H1 (cell line): ENCODE measurements around the gene PAQR8. TPM values are rescaled to one million over a fixed set of nuclear protein-coding genes. Genes with fewer than 3 reads are reported as not detected.

ENCODE experiments used
- CTCF ChIA-PET: fragments of 300-600 bp; sonication (Branson Sonifier 250); formaldehyde crosslinking; loops from one replicate; lab custom pipeline; 2021; ENCODE audit not compliant: partially characterized antibody; lab: Charles Lee
- POLR2A ChIA-PET: fragments of 300-600 bp; sonication (Branson Sonifier 250); formaldehyde crosslinking; loops from one replicate; lab custom pipeline; 2021; ENCODE audit warnings: inconsistent platforms; ENCODE audit not compliant: partially characterized antibody; lab: Charles Lee
- DNase-seq, 2 experiments: peaks; one replicate each; pipeline versions ENCODE4 v3.0.0 to v3.0.0-alpha.2; 2010 to 2022; ENCODE audit warnings: low spot score in 2 of 2, low read depth in 1 of 2, mixed read lengths in 1 of 2
- FAIRE-seq: peaks from 2 replicates; lab custom pipeline; 2011; peaks lifted over from hg19 to GRCh38; lab: Jason Lieb, UNC
- H2AFZ ChIP-seq: 2 replicates; pipeline ENCODE4 v1.8.1; 2012; ENCODE audit warnings: low read length, inconsistent platforms
- H2AK5ac ChIP-seq: 2 replicates; pipeline ENCODE4 v1.6.1; 2013; ENCODE audit warnings: low read depth, low read length
- H2BK120ac ChIP-seq: replicated peaks from 2 replicates; pipeline ENCODE3; 2013; ENCODE audit warnings: low read depth, low read length, inconsistent platforms
- H2BK12ac ChIP-seq: 2 replicates; pipeline ENCODE4 v1.6.1; 2013; ENCODE audit warnings: low read depth, low read length
- H2BK15ac ChIP-seq: 2 replicates; pipeline ENCODE4 v1.6.1; 2013; ENCODE audit warnings: low read length
- H2BK20ac ChIP-seq: 2 replicates; pipeline ENCODE4 v1.6.1; 2013; ENCODE audit warnings: low read length
- H2BK5ac ChIP-seq: 2 replicates; pipeline ENCODE4 v1.6.1; 2013; ENCODE audit warnings: low read depth, low read length
- H3K14ac ChIP-seq: 2 replicates; pipeline ENCODE4 v1.6.1; 2013; ENCODE audit warnings: inconsistent platforms; ENCODE audit not compliant: insufficient read length
- H3K18ac ChIP-seq: 2 replicates; pipeline ENCODE4 v1.6.1; 2013; ENCODE audit warnings: low read length; ENCODE audit errors: extremely low read depth
- H3K23ac ChIP-seq: 2 replicates; pipeline ENCODE4 v1.6.1; 2013; ENCODE audit warnings: inconsistent platforms; ENCODE audit not compliant: insufficient read length
- H3K23me2 ChIP-seq: 2 replicates; pipeline ENCODE4 v1.6.1; 2013; ENCODE audit warnings: low read depth, low read length
- H3K27ac ChIP-seq: 2 replicates; pipeline ENCODE4 v1.6.1; 2011; ENCODE audit warnings: low read depth, low read length, inconsistent platforms
- H3K27me3 ChIP-seq, 4 experiments: replicated peaks in 1 of 4; 1 replicate in 1 of 4; 2 replicates in 3 of 4; pipeline versions ENCODE4 v1.6.1 to v1.8.1; 2011 to 2013; ENCODE audit warnings: low read length in 3 of 4, mild to moderate bottlenecking in 3 of 4, inconsistent platforms in 2 of 4, mixed read lengths in 2 of 4, moderate library complexity in 1 of 4; ENCODE audit not compliant: control insufficient read depth in 3 of 4, insufficient read depth in 3 of 4; ENCODE audit errors: extremely low read depth in 1 of 4
- H3K36me3 ChIP-seq, 4 experiments: 2 replicates each; pipeline versions ENCODE4 v1.6.1 to v1.8.1; 2011 to 2013; ENCODE audit warnings: mild to moderate bottlenecking in 4 of 4, low read length in 3 of 4, moderate library complexity in 2 of 4, control low read depth in 1 of 4, inconsistent platforms in 1 of 4; ENCODE audit not compliant: insufficient read depth in 4 of 4, control insufficient read depth in 2 of 4
- H3K4ac ChIP-seq: replicated peaks from 2 replicates; pipeline ENCODE3; 2013; ENCODE audit warnings: low read length, low read depth, mixed read lengths, inconsistent platforms; ENCODE audit not compliant: insufficient read length
- H3K4me1 ChIP-seq, 4 experiments: replicated peaks in 1 of 4; 1 replicate in 1 of 4; 2 replicates in 3 of 4; pipeline versions ENCODE4 v1.6.1 to v1.8.1; 2011 to 2013; ENCODE audit warnings: low read length in 3 of 4, inconsistent platforms in 2 of 4, mixed read lengths in 1 of 4; ENCODE audit not compliant: insufficient read depth in 4 of 4, control insufficient read depth in 3 of 4
- H3K4me2 ChIP-seq, 2 experiments: 2 replicates each; pipeline versions ENCODE4 v1.6.1 to v1.8.1; 2011 to 2013; ENCODE audit warnings: low read depth in 2 of 2, low read length in 2 of 2, control low read depth in 1 of 2, inconsistent platforms in 1 of 2, mild to moderate bottlenecking in 1 of 2; ENCODE audit not compliant: insufficient read depth in 1 of 2
- H3K4me3 ChIP-seq, 4 experiments: fragments of 200-600, 300-600 bp in 1 of 4; sonication (generic), shearing (Covaris generic), sonication (Bioruptor Twin) in 1 of 4; 2 replicates each; pipeline versions ENCODE4 v1.5.1 to v1.8.1; 2011 to 2016; ENCODE audit warnings: low read length in 4 of 4, low read depth in 3 of 4, control low read depth in 2 of 4, inconsistent platforms in 2 of 4, mild to moderate bottlenecking in 2 of 4, mixed read lengths in 1 of 4, moderate library complexity in 1 of 4; ENCODE audit not compliant: insufficient read depth in 2 of 4; ENCODE audit errors: extremely low read depth in 1 of 4
- H3K56ac ChIP-seq: replicated peaks from 2 replicates; pipeline ENCODE3; 2013; ENCODE audit warnings: low read depth, mild to moderate bottlenecking, mixed read lengths, low read length, inconsistent platforms; ENCODE audit not compliant: insufficient read length
- H3K79me1 ChIP-seq: 2 replicates; pipeline ENCODE4 v1.6.1; 2013; ENCODE audit warnings: low read depth, low read length, control low read depth
- H3K79me2 ChIP-seq, 2 experiments: 2 replicates each; pipeline versions ENCODE4 v1.6.1 to v1.8.1; 2012 to 2013; ENCODE audit warnings: low read length in 2 of 2, mild to moderate bottlenecking in 2 of 2, inconsistent platforms in 1 of 2; ENCODE audit not compliant: insufficient read depth in 2 of 2, control insufficient read depth in 1 of 2
- H3K9ac ChIP-seq, 4 experiments: replicated peaks in 1 of 4; 1 replicate in 1 of 4; 2 replicates in 3 of 4; pipeline versions ENCODE4 v1.6.1 to v1.8.1; 2011 to 2013; ENCODE audit warnings: low read depth in 3 of 4, low read length in 3 of 4, control low read depth in 2 of 4, mild to moderate bottlenecking in 2 of 4, moderate library complexity in 2 of 4, inconsistent platforms in 1 of 4; ENCODE audit errors: extremely low read depth in 1 of 4
- H3K9me3 ChIP-seq, 2 experiments: 2 replicates each; pipeline versions ENCODE4 v1.6.1 to v1.8.1; 2012 to 2013; ENCODE audit warnings: mild to moderate bottlenecking in 2 of 2, moderate library complexity in 2 of 2, control low read depth in 1 of 2, inconsistent platforms in 1 of 2, low read depth in 1 of 2, low read length in 1 of 2, mixed read lengths in 1 of 2; ENCODE audit not compliant: insufficient read depth in 2 of 2
- H4K20me1 ChIP-seq, 2 experiments: replicated peaks in 1 of 2; 2 replicates each; pipeline versions ENCODE3 to v1.8.1; 2011 to 2013; ENCODE audit warnings: inconsistent platforms in 2 of 2, low read length in 2 of 2, mild to moderate bottlenecking in 1 of 2; ENCODE audit not compliant: insufficient read depth in 2 of 2, control insufficient read depth in 1 of 2
- H4K5ac ChIP-seq: 2 replicates; pipeline ENCODE4 v1.6.1; 2013; ENCODE audit warnings: low read length, low read depth, mixed read lengths, inconsistent platforms; ENCODE audit not compliant: insufficient read length
- H4K8ac ChIP-seq: 2 replicates; pipeline ENCODE4 v1.8.0; 2013; ENCODE audit warnings: mild to moderate bottlenecking, moderate library complexity, low read length, inconsistent platforms; ENCODE audit not compliant: insufficient read depth; ENCODE audit errors: extremely low read depth
- H4K91ac ChIP-seq: replicated peaks from 2 replicates; pipeline ENCODE3; 2013; ENCODE audit warnings: low read length, mixed read lengths, inconsistent platforms; ENCODE audit not compliant: insufficient read length
- ASH2L ChIP-seq: fragments of 200-600, 300-600 bp; sonication (generic); IDR thresholded peaks from one replicate; pipeline ENCODE4 v1.7.1; 2017; ENCODE audit warnings: low read length
- BACH1 ChIP-seq: IDR thresholded peaks from 2 replicates; pipeline ENCODE4 v1.6.1; 2012; ENCODE audit warnings: low read length, improper control_type of control experiment
- BRCA1 ChIP-seq: IDR thresholded peaks from 2 replicates; pipeline ENCODE4 v1.6.1; 2012; ENCODE audit warnings: low read depth, low read length, improper control_type of control experiment
- CHD2 ChIP-seq: IDR thresholded peaks from 2 replicates; pipeline ENCODE4 v1.6.1; 2012; ENCODE audit warnings: low read length, improper control_type of control experiment
- GABPA ChIP-seq: IDR thresholded peaks from 2 replicates; pipeline ENCODE4 v1.6.1; 2011; ENCODE audit warnings: mild to moderate bottlenecking, low read length, moderate library complexity, borderline replicate concordance; ENCODE audit not compliant: insufficient read depth
- GTF2F1 ChIP-seq: IDR thresholded peaks from 2 replicates; pipeline ENCODE4 v1.6.1; 2012; ENCODE audit warnings: low read depth, low read length, improper control_type of control experiment, borderline replicate concordance
- JUND ChIP-seq: IDR thresholded peaks from 2 replicates; pipeline ENCODE4 v1.6.1; 2011; ENCODE audit warnings: mild to moderate bottlenecking, improper control_type of control experiment, low read length
- KDM1A ChIP-seq: fragments of 200-600, 300-600 bp; sonication (generic); IDR thresholded peaks from 2 replicates; pipeline ENCODE4 v1.7.1; 2016; ENCODE audit warnings: mild to moderate bottlenecking, low read length, borderline replicate concordance
- KDM5A ChIP-seq: fragments of 200-600 bp; IDR thresholded peaks from 2 replicates; pipeline ENCODE4 v1.7.1; 2012; ENCODE audit warnings: mild to moderate bottlenecking, low read length, inconsistent platforms, mixed read lengths
- NANOG ChIP-seq: IDR thresholded peaks from 2 replicates; pipeline ENCODE4 v1.6.1; 2011; ENCODE audit warnings: low read length, low read depth, mild to moderate bottlenecking, inconsistent platforms; ENCODE audit not compliant: insufficient read depth, poor library complexity, severe bottlenecking
- POLR2AphosphoS5 ChIP-seq: IDR thresholded peaks from 2 replicates; pipeline ENCODE4 v1.6.1; 2011; ENCODE audit warnings: low read depth, low read length
- SRF ChIP-seq: IDR thresholded peaks from 2 replicates; pipeline ENCODE4 v1.6.1; 2011; ENCODE audit warnings: mild to moderate bottlenecking, low read depth, low read length, moderate library complexity
- ZNF274 ChIP-seq: IDR thresholded peaks from 2 replicates; pipeline ENCODE4 v1.7.0; 2012; ENCODE audit warnings: low read length, borderline replicate concordance; ENCODE audit errors: extremely low read depth
- WGBS, 2 experiments: shearing (Covaris generic) in 1 of 2; methylation state at CpG; one replicate each; pipeline versions ENCODE4 v1.1.6 to v1.1.7; 2013 to 2015; ENCODE audit warnings: low lambda C conversion rate in 2 of 2, mixed read lengths in 2 of 2, inconsistent platforms in 1 of 2, low coverage in 1 of 2, missing lambda C conversion rate in 1 of 2; ENCODE audit not compliant: insufficient replicate concordance in 2 of 2, insufficient coverage in 1 of 2, insufficient read length in 1 of 2; ENCODE audit errors: extremely low coverage in 1 of 2, missing lambda C conversion rate in 1 of 2; 5-methylcytosine and 5-hydroxymethylcytosine counted together
- polyA plus RNA-seq, 7 experiments: library from polyadenylated mRNA; depleted of rRNA in 3 of 7; stranded (reverse) in 5 of 7; unstranded in 2 of 7; fragments of >200 nt in 5 of 7; fragments of 200-250 nt in 2 of 7; gene quantifications; 1 replicate in 5 of 7; 2 replicates in 1 of 7; 4 replicates in 1 of 7; pipeline versions ENCODE4 v1.2.1 to v1.2.3, GENCODE V29; 2011 to 2013; ENCODE audit warnings: missing spikeins in 2 of 7, mixed read lengths in 2 of 7
- total RNA-seq: library from RNA; stranded (reverse); fragmentation: NEBNext Ultra II Directional; extraction: Animal tissue kit (Norgen Biotek cat#: 25700); gene quantifications from 2 replicates; pipeline ENCODE4 v1.2.1, GENCODE V29; 2021
- TF ChIP-seq, protein P1 (sequence below): IDR thresholded peaks from 2 replicates; pipeline ENCODE4 v1.6.1; 2012; ENCODE audit warnings: inconsistent platforms

PAQR8 gene
- total and polyA plus RNA-seq, 2 of the 8 experiments (the other 6 are each of a cell fraction or from before 2014, with no cell fraction given) = 7.6 to 9.6 TPM

- Histone ChIP-seq H3K4me2 (no peak overlapping the region), H3K23me2 (peaks cover 8% of the 10 kb centered on the region), H3K4me3 (no peak overlapping the region), H3K18ac (no peak overlapping the region), H4K5ac (no peak overlapping the region), H4K8ac (no peak overlapping the region), H3K23ac (no peak overlapping the region), H4K91ac (no peak overlapping the region), H2AFZ (no peak overlapping the region), H2BK120ac (no peak overlapping the region), H3K27ac (no peak overlapping the region), H2BK12ac (no peak overlapping the region), H3K36me3 (no peaks in the 10 kb centered on the region), H3K9me3 (no peaks in the 10 kb centered on the region), H3K14ac (no peak overlapping the region), H2BK5ac (no peak overlapping the region), H2BK20ac (no peak overlapping the region), H3K4ac (no peak overlapping the region), H2BK15ac (no peak overlapping the region), H3K56ac (no peak overlapping the region), H3K79me2 (no peaks in the 10 kb centered on the region), H2AK5ac (no peak overlapping the region), H3K4me1 (peaks cover 0 to 4% (median 0%) of the 10 kb centered on the region in 4 experiments; a peak in 1 of 7 replicates), H3K79me1 (no peaks in the 10 kb centered on the region), H4K20me1 (no peaks in the 10 kb centered on the region), H3K27me3 (no peaks in the 10 kb centered on the region), H3K9ac (no peak overlapping the region)
- TF ChIP-seq KDM1A (no peak), ZNF274 (no peak), BACH1 (no peak), GTF2F1 (no peak), SRF (no peak), KDM5A (no peak), JUND (no peak), POLR2AphosphoS5 (no peak), ASH2L (no peak), GABPA (no peak), CHD2 (no peak), BRCA1 (no peak), NANOG (no peak)
- TF ChIP-seq, protein P1, sequence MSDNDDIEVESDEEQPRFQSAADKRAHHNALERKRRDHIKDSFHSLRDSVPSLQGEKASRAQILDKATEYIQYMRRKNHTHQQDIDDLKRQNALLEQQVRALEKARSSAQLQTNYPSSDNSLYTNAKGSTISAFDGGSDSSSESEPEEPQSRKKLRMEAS = no peak
- POLR2A ChIA-PET = interaction anchor here (1.3 to 1.6 kb wide), 3 partner anchors 89 to 248 kb away, joined by 3 to 5 read pairs (median 3); partner anchors contain the start of gene MCM3
- no peak for FAIRE-seq
- WGBS, 2 experiments = 93% methylated on average over 1 of the region's 1 CpG; no CpG with 5 or more reads in 1 of the 2 experiments
- DNase-seq = no peak
- CTCF ChIA-PET = interaction anchor here (0.7 to 6.1 kb wide), 22 partner anchors 8 to 275 kb away, joined by 3 to 86 read pairs (median 6); partner anchors contain the start of gene TRAM2
These were observed 53.4 kb downstream of the PAQR8 start for GRCh38 chr6:52415333-52415732.
